Activated CD4-positive, alpha-beta T cell treated with anti-CD3 and anti-CD28 coated beads for 4 hours (primary cell): ENCODE measurements around the gene DCANP1.

ENCODE experiments used
- DNase-seq, 2 donors: peaks; one replicate each; pipeline ENCODE4 v3.0.0-alpha.2; 2020

DCANP1 gene

DNA sequence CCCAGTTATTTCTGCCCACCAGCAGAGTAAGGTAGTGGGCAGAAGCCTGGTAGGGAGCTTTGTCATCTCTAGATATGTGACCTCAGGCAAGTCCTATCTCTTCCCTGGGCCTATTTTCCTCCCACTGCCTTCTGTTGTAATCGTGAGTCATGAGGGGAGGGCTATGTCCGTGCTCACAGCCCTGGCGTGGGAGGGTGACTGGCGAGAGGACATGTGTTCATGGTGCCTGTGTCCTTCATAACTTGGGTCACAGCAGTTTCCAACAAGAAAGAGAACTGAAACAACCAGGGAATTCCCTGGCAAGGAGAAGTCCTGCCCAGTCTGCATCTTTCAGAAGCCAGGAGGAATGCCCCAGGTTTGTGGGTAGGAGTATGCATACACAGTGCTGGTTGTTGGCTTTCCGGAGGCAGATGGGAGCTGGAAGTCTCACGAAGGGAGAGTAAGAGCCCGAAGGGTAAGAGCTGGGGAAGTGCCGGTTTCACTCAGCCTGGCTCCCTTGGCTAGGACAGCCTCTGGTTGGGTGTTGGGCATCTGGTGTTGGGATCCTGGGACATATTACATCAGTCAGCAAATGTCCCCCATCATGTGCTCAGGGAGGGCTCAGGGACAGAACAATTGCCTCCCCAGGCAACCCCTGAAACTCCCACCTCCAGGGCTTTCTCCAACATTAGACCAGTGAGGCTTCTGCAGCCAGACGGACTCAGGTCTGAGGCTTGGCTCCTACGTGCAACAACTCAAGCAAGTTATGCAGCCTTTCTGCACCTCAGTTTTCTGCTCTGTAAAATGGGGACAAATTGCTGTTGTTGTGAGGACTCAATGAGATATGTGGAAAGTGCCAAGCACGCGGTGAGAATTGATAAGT, 9.3 kb upstream of the DCANP1 start:
- DNase-seq: no peak

GRCh38 chr5:135455876-135456237, 8.7 kb upstream of the DCANP1 start:
- no peak for DNase-seq

GRCh38 chr5:135454946-135455345, 7.8 kb upstream of the DCANP1 start:
- DNase-seq: no peak

DNA sequence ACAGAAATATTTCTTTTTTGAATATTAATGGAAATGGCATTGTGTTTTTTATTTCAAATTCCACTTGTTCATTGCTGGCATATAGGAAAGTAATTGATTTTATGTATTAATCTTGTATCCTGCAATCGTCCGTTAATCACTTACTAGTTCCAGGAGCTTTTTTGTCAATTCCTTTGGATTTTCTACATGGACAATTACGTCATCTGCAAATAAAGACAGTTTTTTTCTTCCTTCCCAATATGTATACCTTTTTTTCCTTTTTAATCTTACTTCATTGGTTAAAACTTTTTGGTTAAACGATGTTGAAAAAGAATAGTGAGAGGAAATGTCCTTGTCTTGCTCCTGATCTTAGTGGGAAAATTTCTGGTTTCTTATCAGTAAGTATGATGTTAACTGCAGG, 6.5 kb upstream of the DCANP1 start:
- DNase-seq: no peak

DNA sequence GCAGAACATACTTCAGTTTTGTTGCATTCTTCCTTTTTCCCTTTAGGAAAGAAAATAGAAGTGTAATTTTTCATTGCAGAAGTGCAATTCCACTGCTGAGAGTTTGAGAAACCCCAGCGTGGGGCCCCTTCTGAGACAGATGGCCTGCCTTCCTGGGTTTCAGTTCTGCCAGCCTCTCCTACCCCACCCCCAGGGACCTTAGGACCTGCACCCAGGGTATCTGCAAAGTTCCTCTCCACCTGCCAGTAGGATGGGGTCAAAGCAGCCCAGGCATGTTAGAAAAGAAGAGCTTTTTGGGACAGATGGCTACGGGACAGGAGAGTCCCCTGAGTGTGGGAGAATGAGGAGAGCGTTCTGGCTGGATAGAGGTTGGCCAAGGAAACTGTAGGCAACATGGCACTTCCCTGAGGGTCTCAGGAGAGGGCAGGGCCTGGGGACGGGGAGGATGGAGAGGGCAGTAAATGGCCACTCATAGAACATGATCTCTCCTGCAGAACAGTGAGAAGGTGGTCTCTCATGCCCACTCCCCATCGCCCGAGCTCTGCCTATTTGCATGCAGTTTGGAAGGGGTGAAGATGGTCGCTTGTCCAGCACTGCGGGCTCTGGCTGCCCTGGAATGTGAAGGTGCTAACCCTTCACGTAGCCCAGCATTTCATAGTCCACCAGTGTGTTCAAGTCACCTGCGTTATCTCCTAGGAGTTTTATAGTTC, 5.3 kb upstream of the DCANP1 start, which contains the start of gene TIFAB:
Gene TIFAB, minus strand, starts transcription at position 31 of the 710 bp plus-strand sequence. CDS start 2,412 bp downstream, outside the sequence.
- DNase-seq: no peak

- DNase-seq: no peak
Measured at GRCh38 chr5:135451581-135452320, 4.6 kb upstream of the DCANP1 start.

- DNase-seq: no peak
Measured at GRCh38 chr5:135450952-135451351, 3.8 kb upstream of the DCANP1 start.

GRCh38 chr5:135450336-135450735, 3.2 kb upstream of the DCANP1 start:
- no peak for DNase-seq

- no peak for DNase-seq
Measured at GRCh38 chr5:135449644-135450043, 2.5 kb upstream of the DCANP1 start.

GRCh38 chr5:135448791-135449507, 1.8 kb upstream of the DCANP1 start:
- DNase-seq: no peak

GRCh38 chr5:135448071-135448739, 1.1 kb upstream of the DCANP1 start:
- no peak for DNase-seq

DNA sequence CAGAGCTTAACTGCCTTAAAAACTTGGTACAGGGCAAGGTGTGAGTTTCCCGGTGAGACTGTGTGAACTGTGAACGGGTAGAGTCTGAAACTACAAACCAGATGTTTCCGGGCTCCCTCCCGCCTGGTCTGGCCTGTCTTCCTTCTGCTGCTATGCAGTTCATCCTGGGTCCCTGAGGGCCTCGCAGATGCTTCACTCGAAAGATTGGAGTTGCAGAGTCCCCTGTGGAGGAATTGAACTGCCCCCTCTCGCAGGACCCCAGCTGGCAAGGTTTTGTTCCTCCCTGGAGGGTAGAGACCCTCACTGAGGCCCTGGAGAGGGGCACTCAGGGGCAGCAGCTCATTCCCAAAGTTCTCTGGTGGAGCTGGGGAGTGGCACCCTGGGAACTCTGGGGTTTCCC, 533 bp downstream of the DCANP1 start:
- no peak for DNase-seq

- DNase-seq: no peak
Measured at GRCh38 chr5:135446206-135446605, 942 bp downstream of the DCANP1 start.

DNA sequence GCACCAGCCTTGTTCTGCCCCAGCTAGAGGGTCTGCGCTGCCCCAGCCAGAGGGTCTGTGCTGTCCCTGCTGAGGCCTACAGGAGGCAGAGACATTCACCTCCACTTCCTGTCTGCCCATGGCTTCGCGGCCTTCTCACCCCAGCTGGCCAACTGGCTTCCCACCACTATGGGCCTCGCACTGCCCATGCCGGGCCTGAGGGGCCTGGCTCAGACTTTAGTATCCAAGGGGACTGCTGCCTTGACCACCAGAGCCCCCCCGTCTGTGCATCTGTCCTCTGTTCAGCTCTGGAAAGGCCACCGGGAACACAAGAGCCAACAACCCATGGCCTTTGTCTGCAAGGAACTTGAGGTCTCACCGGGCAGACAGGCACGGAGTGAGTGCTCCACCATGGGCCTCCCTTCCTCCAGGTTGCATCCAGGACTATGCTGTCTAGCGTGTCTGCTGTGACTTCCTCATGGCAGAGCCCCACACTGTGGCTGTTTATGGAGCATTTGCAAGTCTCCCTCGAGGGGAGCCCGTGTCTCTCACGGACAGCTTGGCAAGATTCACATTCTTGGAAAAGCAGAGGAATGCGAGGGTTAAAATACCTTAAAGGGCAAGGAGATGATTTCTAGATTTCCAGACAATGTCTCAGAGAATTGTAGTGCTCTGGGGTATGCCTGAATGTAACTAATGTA, 1.7 kb downstream of the DCANP1 start:
- DNase-seq: no peak

DNA sequence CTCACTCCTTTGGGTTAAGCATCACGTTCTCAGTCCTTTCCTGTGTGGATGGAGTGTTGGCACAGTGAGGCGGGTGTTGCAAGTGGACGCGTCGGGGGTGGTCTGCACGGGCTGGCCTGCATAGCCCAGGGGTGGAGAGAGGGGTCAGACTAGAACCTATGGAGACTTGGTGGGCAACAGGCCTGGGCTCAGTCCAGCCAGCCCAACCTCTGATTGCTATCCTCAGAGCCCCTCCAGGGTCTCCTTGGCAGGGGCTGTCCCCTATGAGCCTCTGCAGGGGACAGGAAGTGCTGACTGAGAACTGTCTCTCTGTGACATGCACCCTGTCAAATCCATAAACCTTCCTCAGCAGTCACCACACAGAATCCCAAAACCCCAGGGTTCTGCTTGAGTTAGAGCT, 2.3 kb downstream of the DCANP1 start:
- no peak for DNase-seq

GRCh38 chr5:135444360-135444759, 2.8 kb downstream of the DCANP1 start:
- DNase-seq: no peak

- no peak for DNase-seq
Measured at GRCh38 chr5:135443161-135443960, 3.8 kb downstream of the DCANP1 start.

- no peak for DNase-seq
Measured at GRCh38 chr5:135442431-135443160, 4.6 kb downstream of the DCANP1 start.

- DNase-seq: no peak
Measured at GRCh38 chr5:135441919-135442318, 5.2 kb downstream of the DCANP1 start.

- DNase-seq: no peak
Measured at GRCh38 chr5:135441350-135441831, 5.8 kb downstream of the DCANP1 start.
